ENCODE results near the gene STX8. TPM values are rescaled to one million over a fixed set of nuclear protein-coding genes. Genes with fewer than 3 reads are reported as not detected.
A peak's percentile ranks its signal among the peaks of the same experiment; 100 is the strongest.

The STX8 gene
- total RNA-seq, 1 donor from 2014 or later, result 62.8 TPM

DNA sequence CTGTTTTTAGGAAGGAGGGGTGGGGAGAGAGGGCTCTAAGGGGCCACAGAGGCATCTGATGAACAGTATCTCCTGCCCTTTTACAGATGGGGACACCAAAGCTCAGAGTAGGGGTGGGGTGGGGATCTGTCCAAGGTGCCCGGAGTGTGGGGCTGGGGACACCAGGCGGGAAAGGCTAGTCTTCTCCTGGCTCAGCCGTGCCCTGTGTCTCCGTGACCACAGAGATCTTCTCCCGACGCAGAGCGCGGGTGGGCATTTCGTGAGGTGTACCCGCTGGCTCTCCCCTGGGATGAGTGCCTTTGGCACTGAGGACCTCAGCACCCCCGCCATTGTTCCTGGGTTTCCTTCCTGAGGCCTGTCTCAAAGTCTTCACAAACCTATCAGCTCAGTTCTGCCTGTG lies 344.8 kb downstream of the STX8 start:
- ATAC-seq (ENCODE audit: poor library complexity), result no peak
- no peak for DNase-seq
- intact Hi-C loops (cut with DNase I), result no loop called here

DNA sequence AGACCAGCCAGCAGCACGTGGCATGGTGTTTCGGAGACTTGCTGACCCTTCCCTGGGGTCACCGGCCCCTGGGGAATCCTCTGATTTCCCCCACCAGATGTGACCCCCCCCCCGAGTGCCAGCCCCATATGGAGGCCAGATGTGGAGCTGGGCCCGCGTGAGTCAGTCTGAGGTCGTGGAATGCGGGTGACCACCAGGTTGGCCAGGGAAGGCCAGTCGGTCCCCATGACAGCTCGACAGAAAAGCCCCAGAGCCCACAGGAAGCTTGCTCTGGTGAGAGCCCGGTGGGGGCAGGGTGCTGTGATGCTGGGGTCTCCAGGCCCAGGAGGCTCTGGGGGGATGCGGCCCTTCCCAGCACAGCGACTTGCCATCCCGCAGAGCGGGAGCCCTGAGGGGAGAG lies 345.3 kb downstream of the STX8 start:
- ATAC-seq (ENCODE audit: poor library complexity), result no peak
- DNase-seq, result no peak
- intact Hi-C loops (cut with DNase I), result no loop called here

DNA sequence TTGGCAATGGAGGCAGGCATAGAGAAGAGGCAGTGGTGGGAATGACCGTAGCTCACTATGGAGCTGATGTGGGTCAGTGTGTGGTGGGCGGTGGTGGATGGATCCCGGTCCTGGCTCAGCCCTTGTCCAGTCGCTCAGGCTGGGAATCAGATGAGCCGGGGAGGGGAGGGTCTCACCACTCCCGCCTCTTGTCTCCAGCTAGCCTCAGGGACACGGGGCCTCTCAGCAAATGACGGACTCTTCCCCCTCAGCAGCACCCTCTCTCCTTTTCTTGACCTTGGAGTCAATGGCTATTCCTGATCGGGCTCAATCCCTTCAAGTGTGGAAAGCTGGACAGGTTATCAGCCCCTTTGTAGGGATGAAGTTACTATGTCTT lies 345.8 kb downstream of the STX8 start:
- intact Hi-C loops (cut with DNase I), result no loop called here
- ATAC-seq (ENCODE audit: poor library complexity) (no peak), DNase-seq (no peak)

DNA sequence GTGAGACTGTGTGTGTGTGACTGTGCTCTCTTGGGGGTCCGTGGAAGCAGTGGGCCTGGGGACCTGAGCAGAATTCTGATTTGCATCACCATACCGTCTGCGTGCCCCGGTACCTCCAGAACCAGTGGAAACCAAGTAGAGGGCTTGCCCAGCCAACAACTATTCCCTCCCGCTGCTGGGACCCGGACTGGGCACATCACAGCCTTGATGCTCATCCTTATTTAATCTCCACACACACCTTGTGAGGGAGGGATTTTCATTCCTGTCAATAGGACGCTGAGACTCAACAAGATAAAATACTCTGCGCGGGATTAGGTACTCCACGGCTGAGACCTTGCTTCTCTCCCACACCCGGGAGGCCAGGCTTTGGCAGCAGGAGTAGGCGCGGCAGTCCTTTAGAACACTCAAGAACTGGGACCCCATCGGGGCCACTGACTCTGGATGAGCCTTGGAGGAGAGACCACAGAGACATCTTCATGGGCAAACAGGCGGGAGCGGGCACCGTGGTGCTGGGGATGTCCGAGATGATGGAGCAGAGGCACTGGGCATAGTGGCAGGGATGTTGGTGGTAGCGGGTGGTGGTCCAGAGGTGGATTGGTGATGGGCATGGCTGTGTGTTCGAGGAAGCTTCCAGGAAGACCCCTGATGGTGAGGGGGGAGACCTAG lies 346.3 kb downstream of the STX8 start:
- ATAC-seq (ENCODE audit: poor library complexity) (no peak), DNase-seq (no peak)
- intact Hi-C loops (cut with DNase I), result no loop called here

DNA sequence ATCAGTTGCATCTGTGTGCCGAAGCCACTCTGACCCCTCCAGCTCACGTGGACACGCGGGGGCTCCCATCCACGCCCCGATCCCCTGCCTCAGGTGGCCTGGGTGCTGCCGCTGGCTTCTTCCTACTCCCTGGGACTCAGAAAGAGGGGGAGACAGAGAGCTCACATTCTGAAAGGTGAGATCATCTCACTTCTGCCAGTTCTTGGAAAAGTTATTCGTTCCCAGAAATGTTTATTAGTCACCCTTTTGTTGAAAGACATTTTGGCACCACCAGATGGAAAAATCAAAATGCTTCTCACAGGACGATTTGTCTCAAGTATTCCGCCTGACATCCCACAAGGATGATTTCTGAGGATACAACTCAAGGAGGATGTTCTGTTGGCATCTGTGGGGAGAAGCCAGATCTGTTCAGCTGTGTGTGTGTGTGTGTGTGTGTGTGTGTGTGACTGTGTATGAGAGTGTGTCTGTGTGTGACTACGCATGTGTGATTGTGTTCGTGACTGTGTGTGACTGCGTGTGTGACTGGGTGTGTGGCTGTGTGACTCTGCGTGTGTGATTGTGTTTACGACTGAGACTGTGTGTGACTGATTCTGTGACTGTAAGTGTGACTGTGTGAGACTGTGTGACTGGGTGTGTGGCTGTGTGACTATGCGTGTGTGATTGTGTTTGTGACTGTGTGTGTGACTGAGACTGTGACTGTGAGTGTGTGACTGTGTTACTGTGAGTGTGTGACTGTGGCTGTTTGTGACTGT lies 347.0 kb downstream of the STX8 start:
- DNase-seq (no peak), ATAC-seq (ENCODE audit: poor library complexity) (peak; percentile 18)
- intact Hi-C loops (cut with DNase I), result no loop called here

DNA sequence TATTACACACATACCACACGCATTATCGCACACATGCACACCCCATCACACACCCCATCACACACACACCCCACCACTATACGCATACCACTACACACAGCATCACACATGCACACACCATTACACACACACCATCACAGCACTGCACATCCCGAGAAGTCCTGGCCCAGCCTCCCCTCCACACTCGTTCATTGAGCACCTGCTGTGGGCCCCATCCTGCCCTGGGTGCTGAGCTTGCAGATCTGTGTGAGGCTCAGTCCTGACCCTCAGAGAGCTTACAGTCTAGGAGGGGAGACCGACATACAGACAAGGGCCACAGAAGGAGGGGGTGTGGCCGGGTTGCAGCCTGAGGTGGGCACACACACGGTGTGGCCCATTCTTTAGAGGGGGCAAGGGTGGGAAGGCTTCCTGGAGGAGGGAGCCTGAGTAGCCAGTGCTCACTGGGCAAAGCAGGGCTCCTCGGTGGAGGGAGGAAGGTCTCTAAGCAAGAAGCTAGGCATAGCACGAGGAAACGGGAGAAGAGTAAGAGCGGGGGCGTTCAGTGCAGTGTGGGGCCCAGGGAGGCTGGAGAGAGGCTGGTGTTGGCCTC lies 347.7 kb downstream of the STX8 start:
- intact Hi-C loops (cut with DNase I), result no loop called here
- ATAC-seq (ENCODE audit: poor library complexity) (no peak), DNase-seq (peak; percentile 17)

DNA sequence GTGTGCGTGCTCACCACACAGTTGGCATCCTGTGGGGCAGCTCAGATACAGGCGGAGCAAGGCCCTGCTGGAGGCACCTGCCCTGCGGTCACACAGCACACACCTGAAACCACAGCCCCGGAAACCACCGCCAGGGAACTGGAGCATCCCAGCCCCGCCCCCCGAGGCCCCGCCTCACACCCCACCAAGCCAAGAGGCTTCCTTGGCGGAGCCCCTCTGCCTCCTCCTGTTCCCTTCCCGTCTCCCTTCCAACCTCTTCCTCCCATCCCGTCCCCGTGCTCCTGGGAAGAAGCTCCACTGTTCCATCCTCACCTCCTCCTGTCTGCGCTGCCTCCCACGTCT lies 348.9 kb downstream of the STX8 start:
- intact Hi-C loops (cut with DNase I), result no loop called here
- no peak for ATAC-seq (ENCODE audit: poor library complexity)
- peak; percentile 41 for DNase-seq

DNA sequence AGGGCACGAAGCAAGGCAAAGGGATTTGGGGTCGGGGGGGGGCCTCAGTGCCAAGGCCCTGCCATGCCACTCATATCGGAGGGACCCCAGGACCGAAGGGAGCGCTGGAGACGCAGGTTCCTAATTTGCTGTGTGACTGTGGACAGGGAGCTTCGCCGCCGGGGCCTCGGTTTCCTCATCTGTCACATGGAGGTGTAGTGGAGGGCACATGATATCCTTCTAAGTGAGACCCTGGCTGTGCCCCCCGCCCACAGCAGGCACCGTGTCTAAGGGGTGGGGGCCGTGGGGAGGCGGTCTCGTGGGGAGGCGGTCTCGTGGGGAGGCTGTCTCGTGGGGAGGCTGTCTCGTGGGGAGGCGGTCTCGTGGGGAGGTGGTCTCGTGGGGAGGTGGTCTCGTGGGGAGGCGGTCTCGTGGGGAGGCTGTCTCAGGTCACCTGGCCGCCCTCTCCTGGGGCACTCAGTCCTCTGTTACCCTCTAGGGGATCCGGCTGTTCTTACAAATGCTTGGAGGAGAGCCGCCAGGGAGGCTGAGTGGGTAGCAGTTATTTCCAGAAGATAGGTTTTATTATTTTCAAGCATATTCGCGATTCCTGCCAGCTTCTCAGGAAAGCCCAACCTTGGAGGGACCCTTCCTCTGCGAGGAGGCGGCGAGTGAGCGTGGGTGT lies 349.4 kb downstream of the STX8 start:
- ATAC-seq (ENCODE audit: poor library complexity) (no peak), DNase-seq (peak; percentile 33)
- intact Hi-C loops (cut with DNase I), result no loop called here

DNA sequence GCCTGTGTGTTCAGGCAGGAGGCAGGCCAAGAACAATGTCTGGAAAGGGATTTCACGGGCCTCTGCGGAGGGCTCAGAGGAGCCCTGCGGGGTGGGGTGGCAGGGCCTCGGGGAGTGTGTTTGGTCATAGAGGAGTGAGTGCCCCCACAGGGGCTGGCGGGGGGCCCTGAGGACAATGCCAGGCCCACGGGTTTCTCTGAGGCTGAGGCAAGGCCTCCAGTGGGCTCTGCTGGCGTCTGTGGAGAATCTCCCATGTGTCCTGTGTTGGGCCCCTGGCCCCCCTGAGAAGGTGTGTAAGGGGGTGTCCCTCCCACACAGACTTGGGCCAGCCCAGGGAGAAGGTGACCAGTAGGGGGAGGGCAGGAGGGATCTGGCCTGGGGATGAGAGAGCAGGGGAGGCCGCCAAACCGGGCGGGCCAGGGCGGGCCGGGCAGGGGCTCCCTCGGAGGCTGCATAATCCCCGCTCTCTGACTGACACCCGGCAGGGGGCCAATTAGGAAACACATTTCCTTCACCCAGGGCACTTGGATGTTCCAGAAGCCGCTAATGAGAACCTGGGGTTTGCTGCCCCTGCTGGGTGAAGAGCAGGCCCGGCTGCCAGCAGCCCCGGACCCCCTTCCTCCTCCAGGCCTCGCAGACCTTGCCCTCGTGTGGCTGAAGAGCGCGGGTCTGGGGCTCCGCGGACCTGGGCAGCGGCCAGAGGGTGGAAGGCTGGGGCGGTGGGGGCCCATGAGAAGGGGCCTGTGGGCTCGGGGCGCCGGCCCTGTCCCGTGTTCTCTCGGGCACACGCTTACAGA lies 350.1 kb downstream of the STX8 start:
- ATAC-seq (ENCODE audit: poor library complexity), result no peak
- intact Hi-C loops (cut with DNase I), result no loop called here
- DNase-seq, result peak; percentile 38

DNA sequence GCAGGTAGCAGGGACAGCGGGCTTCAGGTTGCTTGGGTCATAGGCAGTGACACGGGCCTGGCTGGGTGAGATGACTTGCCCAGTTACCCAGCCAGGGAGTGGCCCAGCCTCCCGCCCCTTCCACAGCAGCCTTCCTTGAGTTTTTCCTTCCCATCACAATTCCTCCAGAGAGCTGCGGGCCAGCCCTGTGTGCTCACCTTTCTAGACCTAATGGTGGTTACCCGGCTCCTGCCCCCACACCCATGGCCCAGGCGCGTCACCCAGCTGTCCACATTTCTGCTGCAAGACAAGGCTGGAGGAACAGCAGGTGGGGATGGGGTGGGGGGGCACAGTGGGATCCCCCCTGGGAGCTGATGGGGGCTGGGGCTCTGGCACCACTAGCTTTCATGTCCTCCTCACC lies 351.1 kb downstream of the STX8 start:
- intact Hi-C loops (cut with DNase I), result no loop called here
- DNase-seq (peak; percentile 31), ATAC-seq (ENCODE audit: poor library complexity) (no peak)

DNA sequence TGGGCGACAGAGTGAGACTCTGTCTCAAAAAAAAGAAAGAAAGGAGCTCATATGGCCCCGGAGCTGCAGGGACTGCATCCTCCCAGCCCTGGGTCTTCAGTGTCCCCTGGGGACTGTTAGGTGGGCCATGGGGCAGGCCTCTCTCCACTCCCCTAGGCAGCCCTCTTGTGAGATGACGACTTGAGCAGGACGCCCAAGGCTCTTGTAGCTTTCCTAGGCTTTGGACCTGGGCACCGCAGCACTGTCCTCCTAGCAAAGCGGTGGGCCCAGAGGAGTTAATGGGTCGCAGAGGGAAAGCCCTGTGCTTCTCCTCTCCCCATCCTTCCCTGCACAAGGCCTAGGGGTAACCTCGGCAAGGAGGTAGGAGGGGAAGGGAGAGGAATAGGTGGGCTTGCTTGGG lies 352.1 kb downstream of the STX8 start:
- ATAC-seq (ENCODE audit: poor library complexity) (no peak), DNase-seq (peak; percentile 4)
- intact Hi-C loops (cut with DNase I), result no loop called here

DNA sequence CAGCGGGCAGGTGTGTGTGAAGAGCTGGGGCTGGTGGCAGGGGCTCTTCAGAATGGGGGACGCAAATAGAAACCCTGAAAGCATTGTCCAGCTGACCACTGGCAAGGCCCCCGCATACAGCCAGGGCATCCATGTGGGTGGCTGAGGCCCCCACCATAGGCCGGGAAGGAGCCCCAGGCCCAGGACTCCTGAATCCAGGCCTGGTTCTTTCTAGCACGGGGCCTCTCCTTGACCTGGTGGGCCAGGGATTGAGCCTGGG lies 353.8 kb downstream of the STX8 start:
- ATAC-seq (ENCODE audit: poor library complexity) (no peak), DNase-seq (no peak)
- intact Hi-C loops (cut with DNase I), result no loop called here

DNA sequence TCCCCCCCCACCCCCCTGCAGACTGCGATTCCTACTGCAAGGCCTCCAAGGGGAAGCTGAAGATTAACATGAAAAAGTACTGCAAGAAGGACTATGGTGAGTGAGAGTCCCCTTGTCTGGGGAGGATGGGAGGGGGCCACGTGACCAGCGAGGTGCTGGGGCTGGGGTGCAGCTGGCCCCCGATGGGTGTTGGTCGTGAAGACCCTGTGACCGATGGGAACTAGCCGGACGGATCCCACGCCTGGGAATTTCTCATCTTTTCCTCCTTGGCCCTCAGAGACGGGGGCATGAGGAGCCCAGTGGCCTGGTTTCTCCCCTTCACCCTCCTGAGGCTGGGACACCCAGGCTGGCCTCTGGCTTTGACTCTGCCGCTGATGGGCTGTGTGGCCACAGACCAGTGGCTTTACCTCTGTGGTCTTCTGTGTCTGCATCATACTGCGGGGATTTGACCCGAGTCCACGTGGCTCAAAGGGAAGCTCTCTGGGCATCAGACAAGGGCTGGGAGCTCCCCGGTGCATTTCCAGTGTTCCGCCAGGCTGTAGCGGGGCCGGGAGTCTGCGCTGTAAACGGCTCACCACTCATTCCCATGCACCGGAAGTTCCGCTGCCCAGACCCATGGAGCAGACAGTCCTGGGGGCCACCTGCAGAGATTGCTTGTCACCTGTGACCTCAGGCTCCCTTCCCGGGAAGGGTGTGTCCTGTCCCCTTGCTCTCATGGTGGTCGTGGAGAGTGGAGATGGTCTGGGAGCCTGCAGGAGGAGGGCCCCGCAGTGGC lies 354.3 kb downstream of the STX8 start:
- intact Hi-C loops (cut with DNase I), result no loop called here
- DNase-seq, result peak; percentile 20

DNA sequence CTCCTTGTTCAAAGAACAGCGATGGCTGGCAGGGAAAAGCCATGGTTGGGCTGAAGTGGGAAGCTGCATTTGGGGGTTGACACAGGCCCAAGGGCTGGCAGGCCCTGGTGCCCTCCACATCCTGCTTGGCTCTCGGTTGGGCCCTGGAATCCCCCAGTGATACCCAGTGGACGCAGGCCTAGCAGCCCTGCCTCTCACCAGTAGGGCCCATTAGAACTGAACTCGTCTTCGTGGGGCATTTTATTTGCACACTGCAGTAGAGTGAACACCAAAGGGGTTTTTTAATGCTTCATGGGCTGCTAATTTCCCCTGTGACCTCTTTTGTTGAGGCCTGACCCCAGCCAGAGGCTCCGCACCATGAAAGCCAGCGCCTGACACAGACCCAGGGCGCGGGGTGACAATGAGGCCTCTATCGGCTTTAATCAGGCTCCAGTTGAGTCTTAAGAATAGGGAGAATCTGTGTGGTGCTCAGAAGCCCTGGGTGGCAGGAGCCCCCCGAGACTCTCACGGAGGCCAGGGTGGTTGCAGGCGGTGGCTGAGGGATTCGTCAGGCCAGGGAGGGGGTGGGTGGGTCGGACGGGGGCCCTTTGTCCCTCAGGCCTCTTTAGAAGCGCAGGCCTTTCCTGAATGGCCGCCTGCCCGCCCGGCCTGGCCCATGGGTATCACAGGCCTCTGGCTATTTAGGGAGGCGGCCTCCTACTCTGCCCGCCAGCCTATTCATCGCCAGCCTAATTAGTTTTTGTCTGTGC lies 355.0 kb downstream of the STX8 start:
- no peak for ATAC-seq (ENCODE audit: poor library complexity)
- intact Hi-C loops (cut with DNase I), result no loop called here
- DNase-seq, result no peak

More for the DNA sequence above, 354.3 kb downstream of the STX8 start:
- ATAC-seq (ENCODE audit: poor library complexity), result no peak

DNA sequence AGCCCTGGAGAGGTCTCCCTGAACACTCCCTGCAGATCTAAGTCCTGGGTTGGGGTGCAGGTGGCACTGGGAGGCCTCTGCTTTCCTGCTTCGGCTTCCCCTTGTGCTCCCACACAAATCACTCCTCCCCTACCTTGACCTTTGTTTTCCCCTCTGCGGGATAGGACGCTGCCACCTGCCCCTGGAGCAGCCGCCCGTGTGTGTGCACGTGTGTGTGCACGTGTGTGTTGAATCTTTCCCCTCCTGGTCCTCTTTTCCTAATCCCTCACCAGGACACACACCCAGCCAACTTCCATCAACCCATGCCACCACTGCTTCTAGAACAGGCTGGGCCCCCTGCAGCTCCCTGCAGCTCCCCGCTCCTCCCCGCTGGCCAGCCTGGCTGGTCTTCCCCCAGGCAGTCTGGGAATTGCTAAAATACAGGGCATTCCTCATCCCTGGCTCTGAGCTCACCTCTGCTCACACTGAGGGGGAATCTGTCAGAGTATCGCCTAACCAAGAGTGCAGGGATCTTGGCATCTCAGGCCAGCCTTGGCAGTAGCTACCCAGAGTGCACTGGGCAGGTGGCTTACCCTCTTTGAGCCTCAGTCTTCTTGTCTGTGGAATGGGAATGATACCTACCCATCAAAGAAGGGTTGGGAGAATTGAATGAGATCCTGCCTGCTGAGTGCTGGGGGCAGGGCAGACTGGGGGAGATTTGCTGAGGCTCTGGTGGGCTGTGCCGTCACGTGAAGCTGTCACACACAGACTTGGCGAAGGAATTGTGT lies 355.8 kb downstream of the STX8 start:
- no peak for ATAC-seq (ENCODE audit: poor library complexity)
- no peak for DNase-seq
- intact Hi-C loops (cut with DNase I), result no loop called here

DNA sequence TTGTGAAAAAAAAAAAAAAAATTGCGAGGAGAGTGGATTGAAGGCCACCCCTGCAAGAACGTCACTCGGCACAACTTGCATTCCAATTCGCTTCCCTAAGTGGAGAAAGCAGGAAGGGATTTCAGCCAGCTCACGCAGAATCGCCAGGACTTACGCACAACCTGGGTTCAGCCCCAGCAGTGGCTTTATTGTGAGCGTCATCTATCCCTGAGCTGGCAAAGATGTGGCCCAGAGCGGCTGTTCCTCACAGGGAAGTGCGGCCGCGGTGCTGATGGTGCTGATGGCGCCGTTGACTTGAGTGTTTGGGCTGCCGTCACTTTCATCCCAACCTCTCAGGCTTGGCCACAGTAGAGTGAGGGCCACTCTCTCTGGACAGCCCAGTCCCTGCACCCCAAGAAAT lies 356.7 kb downstream of the STX8 start:
- DNase-seq, result no peak
- ATAC-seq (ENCODE audit: poor library complexity), result peak; percentile 41
- intact Hi-C loops (cut with DNase I), result no loop called here

DNA sequence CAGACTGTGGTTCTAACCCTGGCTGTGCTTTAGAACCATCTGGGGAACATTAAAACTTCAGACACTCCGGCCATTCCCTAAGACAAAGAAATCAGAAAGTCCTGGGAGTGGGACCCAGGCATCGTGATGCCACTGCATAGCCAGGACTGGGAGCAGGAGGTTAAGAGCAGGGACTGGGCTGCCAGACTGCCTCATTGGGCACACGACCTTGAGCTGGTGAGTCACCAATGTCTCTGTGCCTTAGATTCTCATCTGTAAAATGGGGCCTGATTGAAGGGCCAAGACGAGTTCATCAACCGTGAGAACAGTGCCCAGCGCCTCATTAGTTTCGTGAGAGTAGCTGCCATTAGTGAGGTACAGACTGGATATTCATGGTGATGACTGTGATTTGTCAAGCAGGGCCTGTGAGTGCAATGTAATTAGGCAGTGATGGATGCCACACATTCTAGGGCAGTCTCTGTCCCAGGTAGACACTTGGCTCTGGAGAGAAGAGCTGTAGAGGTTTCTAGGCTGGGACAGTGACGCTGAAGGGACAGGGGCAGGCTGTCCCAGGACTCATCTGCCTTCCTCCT lies 357.5 kb downstream of the STX8 start:
- intact Hi-C loops (cut with DNase I), result no loop called here
- no peak for ATAC-seq (ENCODE audit: poor library complexity)
- DNase-seq, result no peak
